Stimulated activated CD4-positive, alpha-beta T cell treated with anti-CD3 and anti-CD28 coated beads, Interleukin-4, amount 100 ng/mL, for 24 hours (primary cell): Measurements from ENCODE around the gene EXOC3.

Experiments used
- DNase-seq: peaks from one replicate; pipeline ENCODE4 v3.0.0-alpha.2; 2020

EXOC3 gene

GRCh38 chr5:489689-490080, 46.7 kb downstream of the EXOC3 start:
- DNase-seq, result no peak

DNA sequence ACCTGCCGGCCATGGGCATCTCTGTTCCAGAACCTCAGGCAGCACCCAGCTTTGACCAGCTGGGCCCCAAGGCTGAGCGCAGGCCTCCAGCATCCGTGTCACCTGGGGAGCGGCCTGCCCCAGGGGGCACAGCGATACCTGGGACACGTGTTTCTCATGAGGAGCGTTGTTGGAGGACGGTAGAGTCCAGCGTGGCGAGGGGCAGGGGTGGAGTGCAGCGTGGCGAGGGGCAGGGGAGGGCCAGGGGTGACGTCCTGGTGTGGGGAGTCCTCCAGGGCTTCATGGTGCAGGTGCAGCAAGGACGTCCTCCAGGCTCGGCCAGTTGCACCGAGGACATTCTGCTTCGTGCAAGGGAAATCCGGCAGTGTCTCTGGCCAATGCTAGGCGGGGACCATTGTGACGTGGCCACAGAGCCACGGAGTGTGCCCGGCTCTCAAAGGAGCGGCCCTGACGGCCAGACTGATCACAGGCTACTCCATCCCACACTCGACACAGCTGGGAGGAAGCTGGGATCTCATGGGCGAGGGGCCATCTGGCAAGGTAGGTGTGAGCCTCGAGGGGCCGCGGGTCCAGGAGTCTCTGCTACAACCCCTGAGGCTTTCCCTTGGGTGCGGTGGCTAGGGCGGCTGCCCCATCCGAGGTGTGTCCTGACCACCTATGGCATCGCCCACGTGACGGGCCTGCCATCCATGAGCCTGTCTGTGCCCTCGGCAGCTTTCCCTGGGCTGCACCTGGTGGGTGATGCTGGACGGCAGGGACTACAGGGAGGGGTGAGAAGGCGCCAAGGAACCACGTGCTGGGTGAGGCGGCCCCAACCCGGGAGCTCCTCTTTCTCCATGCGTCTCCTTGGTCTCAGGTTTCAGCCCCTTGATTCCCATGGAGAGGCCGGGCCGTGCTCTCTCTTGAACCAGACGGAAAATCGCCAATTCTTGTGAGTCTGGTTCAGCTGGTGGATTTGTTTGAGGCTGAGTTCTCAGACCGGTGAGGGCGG, 47.4 kb downstream of the EXOC3 start:
- no peak for DNase-seq

DNA sequence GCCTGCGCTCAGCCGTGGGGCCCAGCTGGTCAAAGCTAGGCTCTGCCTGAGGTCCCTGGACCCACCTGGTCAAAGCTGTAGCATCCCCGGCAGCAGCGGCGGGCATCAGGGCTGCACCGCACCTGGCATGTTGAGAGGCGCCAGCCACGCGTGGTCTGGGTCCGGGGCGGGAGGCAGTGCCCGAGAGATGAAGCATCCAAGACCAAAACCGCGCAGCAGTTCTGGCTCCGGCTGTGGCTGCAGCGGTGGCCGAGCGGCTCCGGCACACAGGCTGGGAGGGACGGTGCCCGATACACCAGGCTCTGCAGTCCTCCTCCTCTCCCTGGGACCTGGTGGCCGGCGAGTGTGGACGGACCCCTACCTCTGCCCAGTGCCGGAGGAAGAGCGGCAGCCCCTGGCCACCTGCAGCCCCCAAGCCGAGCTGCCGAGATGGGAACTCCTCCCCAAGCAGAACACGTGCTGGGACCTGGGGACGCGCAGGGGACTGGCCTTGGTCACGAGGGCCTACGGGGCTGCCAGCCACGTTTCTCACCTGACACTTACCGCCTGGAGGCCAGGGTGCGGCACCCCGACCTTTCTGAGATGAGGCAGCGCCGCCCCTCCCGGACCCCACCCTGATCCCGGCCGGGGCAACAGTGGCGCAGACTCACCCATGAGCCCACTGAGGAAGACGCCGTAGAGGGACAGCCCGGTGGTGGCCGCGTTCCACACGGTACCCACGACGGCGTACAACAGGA, 48.3 kb downstream of the EXOC3 start:
- no peak for DNase-seq

DNA sequence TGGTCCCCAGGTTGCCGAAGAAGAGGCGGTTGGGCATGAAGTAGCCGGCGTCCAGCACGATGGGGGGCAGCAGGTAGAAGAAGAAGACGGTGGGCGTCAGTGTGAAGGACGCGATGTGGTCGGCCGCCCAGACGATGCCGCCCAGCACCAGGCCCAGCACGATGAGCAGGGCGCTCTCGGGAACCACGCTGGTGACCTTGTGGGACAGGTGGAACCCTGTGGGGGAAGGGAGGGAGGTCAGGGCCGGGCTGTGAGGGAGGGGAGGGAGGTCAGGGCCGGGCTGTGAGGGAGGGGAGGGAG, 48.8 kb downstream of the EXOC3 start:
- DNase-seq, result no peak

DNA sequence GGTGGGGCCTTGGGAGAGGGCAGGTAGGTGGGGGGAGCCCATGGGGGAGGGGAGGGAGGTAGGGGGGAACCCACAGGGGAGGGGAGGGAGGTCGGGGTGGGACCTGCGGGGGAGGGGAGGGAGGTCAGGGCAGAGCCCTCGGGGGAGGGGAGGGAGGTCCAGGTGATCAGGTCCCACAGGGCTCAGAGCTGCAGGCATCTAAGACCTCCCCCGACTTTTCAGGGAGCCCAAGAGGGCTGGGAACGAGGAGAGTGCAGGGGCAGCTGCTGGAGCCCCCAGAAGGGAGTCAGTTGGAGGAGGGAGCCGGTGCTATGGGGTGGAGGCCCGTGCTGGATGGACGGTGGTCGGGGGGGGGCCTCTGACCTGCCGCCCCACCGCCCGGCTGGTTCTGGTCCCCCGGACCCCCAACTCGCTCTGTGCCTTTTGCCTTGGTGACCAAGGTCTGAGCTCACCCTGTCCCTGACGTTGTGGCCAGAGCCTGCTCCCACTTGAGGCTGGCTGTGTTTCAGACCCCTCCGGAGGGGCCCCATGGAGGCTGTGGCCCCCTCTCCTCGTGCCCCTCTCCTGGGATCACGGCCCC, 49.4 kb downstream of the EXOC3 start:
- DNase-seq, result no peak

DNA sequence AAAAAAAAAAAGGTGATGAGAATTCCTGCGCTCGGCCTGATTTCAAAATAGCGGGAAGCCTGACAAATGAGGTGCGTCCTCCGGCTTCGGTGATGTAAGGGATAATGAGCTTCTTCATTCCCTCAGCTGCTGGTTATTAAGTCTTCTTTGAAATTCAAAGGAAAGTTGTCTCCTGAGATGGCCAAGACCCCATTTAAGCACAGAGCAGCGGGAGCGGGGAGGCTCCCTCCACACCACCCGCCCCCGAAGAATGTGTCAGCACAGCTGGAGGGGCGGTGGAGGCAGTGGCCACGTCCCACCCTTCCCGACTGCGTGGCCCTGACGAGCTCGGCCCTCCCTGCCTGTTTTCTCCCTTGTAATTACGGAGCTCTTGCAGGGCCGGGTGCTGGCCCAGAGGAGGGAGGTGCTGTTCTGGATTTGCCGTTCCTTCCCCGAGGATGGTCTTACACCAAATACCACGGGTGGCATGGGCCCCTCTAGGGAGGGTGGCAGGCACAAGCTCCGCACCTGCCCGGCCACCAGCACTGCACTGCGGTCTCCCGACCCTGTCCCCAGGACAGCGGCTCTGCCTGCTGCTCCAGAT, 50.2 kb downstream of the EXOC3 start:
- no peak for DNase-seq

DNA sequence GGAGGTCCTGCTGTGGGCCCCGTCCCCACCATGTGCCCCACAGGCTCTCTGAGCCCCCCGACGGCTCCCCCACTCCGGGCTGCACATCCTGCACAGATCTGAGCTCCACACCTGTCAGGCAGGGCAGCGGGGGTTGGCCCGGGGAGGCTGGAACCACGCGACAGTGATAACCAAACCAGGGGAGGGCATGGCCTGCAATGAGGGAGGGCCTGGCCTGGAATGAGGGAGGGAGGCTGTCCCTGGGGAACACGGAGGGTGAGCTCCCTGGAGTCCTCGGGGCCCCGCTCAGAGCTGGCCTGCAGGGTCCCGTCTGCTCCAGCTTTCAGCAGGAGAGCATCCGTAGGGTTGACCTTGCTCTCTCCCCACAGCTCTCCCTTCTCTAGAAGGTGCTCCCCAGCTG, 50.8 kb downstream of the EXOC3 start:
- DNase-seq, result no peak

- no peak for DNase-seq
These were observed 51.8 kb downstream of the EXOC3 start for GRCh38 chr5:494667-495255.

- DNase-seq, result no peak
These were observed 53.1 kb downstream of the EXOC3 start for GRCh38 chr5:496028-496427.

GRCh38 chr5:497090-497700, 54.2 kb downstream of the EXOC3 start:
- no peak for DNase-seq

- DNase-seq, result no peak
These were observed 55.0 kb downstream of the EXOC3 start for GRCh38 chr5:497871-498509.

GRCh38 chr5:499233-500209, 56.5 kb downstream of the EXOC3 start:
- DNase-seq, result no peak

DNA sequence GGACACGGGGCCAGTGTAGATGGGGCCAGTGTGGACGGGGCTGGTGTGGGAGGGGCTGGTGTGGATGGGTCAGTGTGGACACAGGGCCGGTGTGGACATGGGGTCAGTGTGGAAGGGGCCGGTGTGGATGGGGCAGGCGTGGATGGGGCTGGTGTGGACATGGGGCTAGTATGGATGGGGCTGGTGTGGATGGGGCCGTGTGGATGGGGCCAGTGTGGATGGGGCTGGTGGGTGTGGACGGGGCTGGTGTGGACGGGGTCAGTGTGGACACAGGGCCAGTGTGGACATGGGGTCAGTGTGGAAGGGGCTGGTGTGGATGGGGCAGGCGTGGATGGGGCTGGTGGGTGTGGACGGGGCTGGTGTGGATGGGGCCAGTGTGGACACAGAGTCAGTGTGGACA, 57.5 kb downstream of the EXOC3 start:
- DNase-seq, result no peak

GRCh38 chr5:501105-501830, 58.3 kb downstream of the EXOC3 start:
- DNase-seq, result no peak

- no peak for DNase-seq
These were observed 58.8 kb downstream of the EXOC3 start for GRCh38 chr5:501831-502184.

- no peak for DNase-seq
These were observed 59.5 kb downstream of the EXOC3 start for GRCh38 chr5:502325-503079.

GRCh38 chr5:504326-505154, 61.6 kb downstream of the EXOC3 start:
- DNase-seq, result no peak

DNA sequence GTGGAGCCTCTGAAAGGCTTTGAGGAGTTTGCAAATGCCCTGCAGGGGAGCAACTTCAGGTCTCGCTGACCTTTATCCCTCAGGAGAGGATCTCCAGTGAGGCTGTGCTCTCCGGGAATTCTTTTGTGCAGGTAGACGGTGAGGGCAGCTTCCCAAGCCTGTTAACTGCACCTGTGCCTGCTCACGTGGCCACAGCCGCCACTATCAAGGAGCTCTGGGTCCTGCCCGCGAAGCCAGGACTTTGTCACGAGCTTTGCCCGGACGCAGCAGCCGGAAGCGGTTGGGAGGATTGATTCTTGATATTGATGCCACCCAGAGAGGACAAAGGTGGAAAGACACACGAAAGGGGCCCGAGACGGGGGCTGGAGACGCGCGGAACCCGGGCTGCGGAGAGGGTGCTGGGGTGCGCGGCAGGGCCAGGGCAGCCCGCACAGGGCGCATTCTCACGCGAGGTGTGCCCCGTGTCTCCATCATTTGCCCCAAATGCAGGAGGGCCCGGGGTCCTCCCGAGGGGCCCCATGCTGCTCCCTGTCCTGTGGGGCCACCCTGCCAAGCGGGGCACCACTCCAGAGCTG, 63.1 kb downstream of the EXOC3 start:
- no peak for DNase-seq
